ENCODE results near the gene RBM23. TPM values are rescaled to one million over a fixed set of nuclear protein-coding genes. Genes with fewer than 3 reads are reported as not detected.
A peak's percentile ranks its signal among the peaks of the same experiment; 100 is the strongest.

RBM23 gene
- total RNA-seq, 1 experiment from 2014 or later: 57.6 TPM

GRCh38 chr14:22905627-22906026 lies 13.3 kb downstream of the RBM23 start:
- CTCF ChIA-PET: interaction anchor here (0.9 to 1.4 kb wide), 3 partner anchors 9 to 52 kb away, joined by 4 to 5 read pairs (median 5); no protein-coding TSS in a partner anchor
- peaks cover 87% of the 10 kb centered on the region for H3K36me3 Mint-ChIP-seq (ENCODE audit: insufficient read depth, unreplicated experiment)
- no peak overlapping the region for H3K4me3 Mint-ChIP-seq (ENCODE audit: unreplicated experiment)
- H3K27ac Mint-ChIP-seq (ENCODE audit: low read depth, unreplicated experiment): no peak overlapping the region
- no TSS peak for BruUV-seq (replicated peaks)
- peaks cover 5% of the 10 kb centered on the region for H3K4me1 Mint-ChIP-seq (ENCODE audit: insufficient read depth, unreplicated experiment)
- DNase-seq (ENCODE audit: unreplicated experiment): no peak
- intact Hi-C loops (cut with micrococcal nuclease): no loop called here
- no peak for TF ChIP-seq CTCF (IDR thresholded peaks at IDR 0.05; ENCODE audit: unreplicated experiment)
- POLR2A ChIA-PET: interaction anchor here (1.1 kb wide), 1 partner anchor 35 kb away, joined by 3 read pairs; no protein-coding TSS in a partner anchor
- H3K9me3 Mint-ChIP-seq (ENCODE audit: unreplicated experiment): no peaks in the 10 kb centered on the region
- no peaks in the 10 kb centered on the region for H3K27me3 Mint-ChIP-seq (ENCODE audit: insufficient read depth, unreplicated experiment)

- intact Hi-C loops (cut with micrococcal nuclease): no loop called here
- DNase-seq (ENCODE audit: unreplicated experiment): no peak
Measured at GRCh38 chr14:22903742-22904087, 15.2 kb downstream of the RBM23 start.

GRCh38 chr14:22901799-22902198 lies 17.1 kb downstream of the RBM23 start:
- ChIA-PET POLR2A (interaction anchor here (0.9 to 1.7 kb wide), 6 partner anchors 8 to 47 kb away, joined by 3 to 9 read pairs (median 4); partner anchors contain the start of genes LRP10 and RBM23), CTCF (interaction anchor here (0.6 to 7.1 kb wide), 19 partner anchors 9 to 346 kb away, joined by 3 to 111 read pairs (median 6); partner anchors contain the start of genes LRP10 and REM2)
- peaks cover 78% of the 10 kb centered on the region for H3K36me3 Mint-ChIP-seq (ENCODE audit: insufficient read depth, unreplicated experiment)
- peak overlapping the region; percentile 64 for H3K27ac Mint-ChIP-seq (ENCODE audit: low read depth, unreplicated experiment)
- H3K4me3 Mint-ChIP-seq (ENCODE audit: unreplicated experiment): no peak overlapping the region
- intact Hi-C loops (cut with micrococcal nuclease): loop anchor here (2.0 kb wide), 1 partner anchor 79 kb away; no protein-coding TSS in a partner anchor
- DNase-seq (ENCODE audit: unreplicated experiment): no peak
- no peaks in the 10 kb centered on the region for H3K27me3 Mint-ChIP-seq (ENCODE audit: insufficient read depth, unreplicated experiment)
- H3K4me1 Mint-ChIP-seq (ENCODE audit: insufficient read depth, unreplicated experiment): peaks cover 17% of the 10 kb centered on the region
- H3K9me3 Mint-ChIP-seq (ENCODE audit: unreplicated experiment): no peaks in the 10 kb centered on the region
- no TSS peak for BruUV-seq (replicated peaks)
- TF ChIP-seq CTCF (IDR thresholded peaks at IDR 0.05; ENCODE audit: unreplicated experiment): no peak

More at GRCh38 chr14:22903742-22904087, 15.2 kb downstream of the RBM23 start:
- ChIA-PET CTCF (interaction anchor here (0.6 to 7.1 kb wide), 8 partner anchors 12 to 348 kb away, joined by 3 to 111 read pairs (median 8); partner anchors contain the start of gene LRP10), POLR2A (interaction anchor here (0.9 to 1.2 kb wide), 3 partner anchors 12 to 17 kb away, joined by 3 to 4 read pairs (median 4); no protein-coding TSS in a partner anchor)
- Mint-ChIP-seq H3K9me3 (ENCODE audit: unreplicated experiment) (no peaks in the 10 kb centered on the region), H3K4me1 (ENCODE audit: insufficient read depth, unreplicated experiment) (peaks cover 7% of the 10 kb centered on the region), H3K36me3 (ENCODE audit: insufficient read depth, unreplicated experiment) (peaks cover 87% of the 10 kb centered on the region), H3K27ac (ENCODE audit: low read depth, unreplicated experiment) (peak overlapping the region; percentile 12), H3K4me3 (ENCODE audit: unreplicated experiment) (no peak overlapping the region), H3K27me3 (ENCODE audit: insufficient read depth, unreplicated experiment) (no peaks in the 10 kb centered on the region)
- BruUV-seq (replicated peaks): no TSS peak
- TF ChIP-seq CTCF (IDR thresholded peaks at IDR 0.05; ENCODE audit: unreplicated experiment): no peak

- no peaks in the 10 kb centered on the region for H3K9me3 Mint-ChIP-seq (ENCODE audit: unreplicated experiment)
- ChIA-PET CTCF (interaction anchor here (0.5 to 7.1 kb wide), 32 partner anchors 8 to 1133 kb away, joined by 3 to 111 read pairs (median 5); partner anchors contain the start of genes ABHD4, HAUS4, LRP10 and REM2), POLR2A (interaction anchor here (0.8 to 5.8 kb wide), 7 partner anchors 10 to 63 kb away, joined by 4 to 29 read pairs (median 12); partner anchors contain the start of genes LRP10 and RBM23)
- no peak overlapping the region for H3K27ac Mint-ChIP-seq (ENCODE audit: low read depth, unreplicated experiment)
- H3K4me1 Mint-ChIP-seq (ENCODE audit: insufficient read depth, unreplicated experiment): peaks cover 17% of the 10 kb centered on the region
- no TSS peak for BruUV-seq (replicated peaks)
- peaks cover 63% of the 10 kb centered on the region for H3K36me3 Mint-ChIP-seq (ENCODE audit: insufficient read depth, unreplicated experiment)
- TF ChIP-seq CTCF (IDR thresholded peaks at IDR 0.05; ENCODE audit: unreplicated experiment): peak; percentile 59
- H3K27me3 Mint-ChIP-seq (ENCODE audit: insufficient read depth, unreplicated experiment): no peaks in the 10 kb centered on the region
- H3K4me3 Mint-ChIP-seq (ENCODE audit: unreplicated experiment): no peak overlapping the region
- intact Hi-C loops (cut with micrococcal nuclease): loop anchor here (1.0 to 2.0 kb wide), 5 partner anchors 28 to 343 kb away; no protein-coding TSS in a partner anchor
- DNase-seq (ENCODE audit: unreplicated experiment): peak; percentile 74
Measured at GRCh38 chr14:22900081-22900799, 18.7 kb downstream of the RBM23 start.

All from MCF 10A (cell line).